Dendritic cell treated with granulocyte-macrophage colony-stimulating factor and Interleukin-4, amounts not matched to agents 40 ng/mL and 50 ng/mL, for 4 days (primary cell): ENCODE results near the gene HNRNPLL.

Experiments used
- H3K27ac Mint-ChIP-seq: one replicate; pipeline ENCODE4 v1.8.0; 2022; ENCODE audit warnings: mild to moderate bottlenecking, mixed read lengths
- H3K27me3 Mint-ChIP-seq: one replicate; pipeline ENCODE4 v1.8.0; 2022; ENCODE audit warnings: mild to moderate bottlenecking, mixed read lengths
- H3K36me3 Mint-ChIP-seq: one replicate; pipeline ENCODE4 v1.8.0; 2022; ENCODE audit warnings: low read depth, mixed read lengths
- H3K4me1 Mint-ChIP-seq: one replicate; pipeline ENCODE4 v1.8.0; 2022; ENCODE audit warnings: low read depth, mixed read lengths
- H3K4me3 Mint-ChIP-seq: one replicate; pipeline ENCODE4 v1.8.0; 2022; ENCODE audit warnings: mild to moderate bottlenecking, moderate library complexity, mixed read lengths
- H3K9me3 Mint-ChIP-seq: one replicate; pipeline ENCODE4 v1.8.0; 2022; ENCODE audit warnings: mixed read lengths
- intact Hi-C: fragments of 100-400 bp; cut with micrococcal nuclease; formaldehyde crosslinking; loops from one replicate; pipeline ENCODE4 v1.15.0; 2022

Gene HNRNPLL

DNA sequence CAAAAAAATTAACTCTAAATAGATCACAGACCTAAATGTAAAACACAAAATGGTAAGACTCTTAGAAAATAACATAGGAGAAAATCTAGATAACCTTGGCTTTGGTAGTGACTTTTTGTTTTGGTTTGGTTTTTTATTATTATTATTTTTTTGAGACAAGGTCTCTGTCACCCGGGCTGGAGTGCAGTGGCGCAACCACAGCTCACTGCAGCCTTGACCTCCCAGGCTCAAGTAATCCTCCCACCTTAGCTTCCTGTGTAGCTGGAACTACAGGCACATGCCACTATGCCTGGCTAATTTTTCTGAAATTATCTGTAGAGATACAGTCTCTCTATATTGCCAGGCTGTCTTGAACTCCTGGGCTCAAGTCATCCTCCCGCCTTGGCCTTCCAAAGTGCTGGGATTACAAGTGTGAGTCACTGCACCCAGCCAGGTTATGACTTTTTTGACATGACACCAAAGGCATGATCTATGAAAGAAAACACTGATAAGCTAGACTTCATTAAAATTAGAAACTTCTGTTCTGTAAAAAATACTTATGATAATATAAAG lies 88.0 kb downstream of the HNRNPLL start:
- H3K27ac Mint-ChIP-seq = no peak overlapping the region
- peaks cover 2% of the 10 kb centered on the region for H3K27me3 Mint-ChIP-seq
- intact Hi-C loops = no loop called here
- H3K36me3 Mint-ChIP-seq = no peaks in the 10 kb centered on the region
- no peak overlapping the region for H3K4me3 Mint-ChIP-seq
- H3K4me1 Mint-ChIP-seq = no peaks in the 10 kb centered on the region
- H3K9me3 Mint-ChIP-seq = no peaks in the 10 kb centered on the region

DNA sequence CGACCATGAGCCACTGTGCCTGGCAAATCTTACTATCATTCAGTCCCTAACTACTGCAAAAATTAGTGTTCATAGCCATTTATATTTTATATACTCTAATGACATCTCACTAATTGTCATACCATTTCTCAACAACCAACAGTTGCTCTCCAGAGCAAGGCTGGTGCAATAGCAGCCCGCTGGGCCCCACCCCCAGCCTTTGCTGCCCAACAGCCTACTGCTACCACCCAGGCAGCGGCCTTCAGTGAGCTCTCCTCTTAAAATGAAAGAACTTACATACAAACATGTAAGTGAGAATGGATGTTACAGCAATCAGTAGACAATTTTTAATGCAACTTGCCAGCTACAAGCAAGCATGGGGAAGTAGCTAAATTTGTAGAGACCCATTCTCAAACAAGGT lies 90.5 kb downstream of the HNRNPLL start:
- H3K27me3 Mint-ChIP-seq = no peaks in the 10 kb centered on the region
- intact Hi-C loops = no loop called here
- no peaks in the 10 kb centered on the region for H3K9me3 Mint-ChIP-seq
- H3K27ac Mint-ChIP-seq = no peak overlapping the region
- no peak overlapping the region for H3K4me3 Mint-ChIP-seq
- peaks cover 7% of the 10 kb centered on the region for H3K4me1 Mint-ChIP-seq
- no peaks in the 10 kb centered on the region for H3K36me3 Mint-ChIP-seq
